HepG2 (cell line): ENCODE measurements around the gene PKD2L2. TPM values are rescaled to one million over a fixed set of nuclear protein-coding genes. Genes with fewer than 3 reads are reported as not detected.
"Not testable (repeated sequence)": the region's sequence is repeated elsewhere in the genome, so short reads cannot be mapped to it uniquely, and the experiment has no call there.

Source experiments
- ATAC-seq: fragments of 200-7000 bp; cut with Tn5 transposase; 3 replicates; pipeline ENCODE4 v1.9.1; 2020; ENCODE audit warnings: mild to moderate bottlenecking, moderate library complexity
- BruUV-seq: library from RNA; stranded (reverse); fragments of 400-500 nt; replicated peaks from 2 replicates; lab custom pipeline; 2021; lab: Mats Ljungman, UMichigan
- CTCF ChIA-PET: fragments of 300-600 bp; formaldehyde crosslinking; extraction: SDS; loops from one replicate; lab custom pipeline; 2021; ENCODE audit warnings: low total read pairs, inconsistent platforms, low intra/inter-chr PET ratio; lab: Yijun Ruan, JAX
- POLR2A ChIA-PET: fragments of 350-600 bp; sonication (Branson Sonifier 250); formaldehyde crosslinking; loops from one replicate; lab custom pipeline; 2020; ENCODE audit warnings: antibody characterized with exemption, inconsistent platforms; lab: Yijun Ruan, JAX
- DNase-seq: peaks from one replicate; pipeline ENCODE4 v3.0.0-alpha.2; 2015; ENCODE audit warnings: low spot score
- FAIRE-seq: peaks from 3 replicates; lab custom pipeline; 2011; peaks lifted over from hg19 to GRCh38; lab: Jason Lieb, UNC
- H2AFZ ChIP-seq: one replicate; pipeline ENCODE4 v1.6.1; 2011; ENCODE audit warnings: low read length, inconsistent platforms
- H3K27ac ChIP-seq: fragments of 300-600 bp; 3 replicates; pipeline ENCODE4 v1.8.0; 2011; ENCODE audit warnings: mixed run types, mild to moderate bottlenecking, mixed read lengths, low read length, inconsistent platforms; ENCODE audit not compliant: insufficient read depth; ENCODE audit errors: extremely low read length
- H3K27me3 ChIP-seq, 2 experiments: fragments of 200-600 bp in 1 of 2; 2 replicates in 1 of 2; 3 replicates in 1 of 2; pipeline versions ENCODE4 v1.6.0 to v1.8.0; 2011; ENCODE audit warnings: low read length in 2 of 2, mild to moderate bottlenecking in 2 of 2, moderate library complexity in 2 of 2, inconsistent platforms in 1 of 2; ENCODE audit not compliant: insufficient read depth in 2 of 2, control insufficient read depth in 1 of 2
- H3K36me3 ChIP-seq, 2 experiments: fragments of 200-600 bp in 1 of 2; replicated peaks in 1 of 2; 2 replicates in 1 of 2; 3 replicates in 1 of 2; pipeline versions ENCODE4 v1.5.1 to v1.8.0; 2011; ENCODE audit warnings: low read length in 2 of 2, inconsistent platforms in 1 of 2; ENCODE audit not compliant: insufficient read depth in 2 of 2, control insufficient read depth in 1 of 2
- H3K4me1 ChIP-seq: 2 replicates; pipeline ENCODE4 v1.5.1; 2012; ENCODE audit warnings: low read length, inconsistent platforms; ENCODE audit not compliant: insufficient read depth
- H3K4me2 ChIP-seq: 2 replicates; pipeline ENCODE4 v1.6.0; 2011; ENCODE audit warnings: low read depth, low read length, inconsistent platforms
- H3K4me3 ChIP-seq, 3 experiments: fragments of 200-600 bp in 1 of 3; sonication (generic), shearing (Covaris generic) in 1 of 3; replicated peaks in 1 of 3; 2 replicates each; pipeline ENCODE4 v1.5.1; 2011 to 2016; ENCODE audit warnings: low read length in 3 of 3, inconsistent platforms in 2 of 3, low read depth in 2 of 3, mild to moderate bottlenecking in 2 of 3, control low read depth in 1 of 3, mixed read lengths in 1 of 3; ENCODE audit not compliant: insufficient read depth in 1 of 3
- H3K79me2 ChIP-seq: one replicate; pipeline ENCODE4 v1.6.1; 2011; ENCODE audit warnings: low read length, inconsistent platforms; ENCODE audit not compliant: insufficient read depth
- H3K9ac ChIP-seq: 2 replicates; pipeline ENCODE4 v1.6.0; 2011; ENCODE audit warnings: mild to moderate bottlenecking, low read depth, low read length, inconsistent platforms; ENCODE audit not compliant: insufficient read depth
- H3K9me3 ChIP-seq: 2 replicates; pipeline ENCODE4 v1.5.1; 2012; ENCODE audit warnings: mild to moderate bottlenecking, low read length
- H4K20me1 ChIP-seq: 2 replicates; pipeline ENCODE4 v1.6.0; 2011; ENCODE audit warnings: inconsistent platforms, mild to moderate bottlenecking, low read length, moderate library complexity; ENCODE audit not compliant: insufficient read depth
- NBN ChIP-seq: fragments of 450-650 bp; conservative IDR thresholded peaks from 2 replicates; pipeline ENCODE4 v1.6.1; 2017
- NFE2L2 ChIP-seq: fragments of 150-350 bp; IDR thresholded peaks from 2 replicates; pipeline ENCODE4 v1.6.1; 2014; ENCODE audit warnings: low read length
- RCOR2 ChIP-seq: IDR thresholded peaks from 2 replicates; pipeline ENCODE4 v1.6.1; 2016; ENCODE audit warnings: missing biosample characterization, missing genetic modification reagents
- SP2 ChIP-seq: sonication (generic); formaldehyde crosslinking; IDR thresholded peaks from 2 replicates; pipeline ENCODE4 v1.5.1; 2020; ENCODE audit warnings: mild to moderate bottlenecking, missing genetic modification reagents
- ZNF30 ChIP-seq: sonication (generic); formaldehyde crosslinking; IDR thresholded peaks from 2 replicates; pipeline ENCODE4 v1.5.0; 2020; ENCODE audit warnings: mild to moderate bottlenecking, missing genetic modification reagents
- WGBS: methylation state at CpG from one replicate; pipeline ENCODE4 v1.1.6; 2017; ENCODE audit warnings: low lambda C conversion rate; 5-methylcytosine and 5-hydroxymethylcytosine counted together
- in situ Hi-C: cut with HindIII; loops from 2 replicates; pipeline ENCODE4 v1.10.0; 2017; ENCODE audit warnings: low pct_unique_long_range_greater_than_20kb; ENCODE audit not compliant: extremely low pct_ligation_motif_present
- intact Hi-C: fragments of 100-400 bp; cut with micrococcal nuclease; formaldehyde crosslinking; loops from one replicate; pipeline ENCODE4 v1.10.0; 2022; ENCODE audit not compliant: unreplicated experiment
- polyA plus RNA-seq, 8 experiments: library from polyadenylated mRNA; depleted of rRNA in 3 of 8; stranded (reverse) in 7 of 8; unstranded in 1 of 8; fragments of >200 nt; fragmentation: Illumina TruSeq in 4 of 8; extraction: Trizol in 4 of 8; gene quantifications; 2 replicates each; pipeline versions ENCODE4 v1.2.1 to v1.2.3, GENCODE V29; 2011 to 2016; ENCODE audit warnings: low read depth in 4 of 8, missing spikeins in 1 of 8, mixed read lengths in 1 of 8; ENCODE audit not compliant: insufficient read depth in 1 of 8
- total RNA-seq, 5 experiments: library from RNA; depleted of rRNA; stranded (reverse); fragments of >200 nt; fragmentation: Illumina TruSeq; extraction: Trizol; gene quantifications; 2 replicates each; pipeline ENCODE4 v1.2.3, GENCODE V29; 2016; ENCODE audit warnings: low read depth in 1 of 5

PKD2L2 gene
- total and polyA plus RNA-seq, 2 of the 13 experiments (the other 11 are each of a cell fraction or from before 2014, with no cell fraction given), result not detected

DNA sequence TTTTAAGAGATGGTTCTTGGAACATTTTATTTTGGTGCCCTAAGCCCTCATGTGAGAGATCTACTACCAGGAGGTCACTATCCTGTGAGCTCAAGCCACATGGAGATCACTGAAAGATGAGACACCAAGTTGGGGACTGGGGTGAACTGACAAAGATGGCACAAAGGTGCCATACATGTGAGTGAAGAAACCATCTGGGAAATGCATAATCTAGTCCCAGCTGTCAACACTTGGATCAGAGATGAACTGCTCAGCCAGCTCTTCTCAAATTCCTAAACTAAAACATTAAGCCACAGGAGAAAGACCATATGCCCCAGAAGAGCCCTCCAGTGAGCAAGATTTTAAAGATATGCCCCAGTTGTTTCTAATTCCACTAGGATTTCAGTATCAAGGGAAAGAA is 43.8 kb upstream of the PKD2L2 start (continued):
- TF ChIP-seq RCOR2 (CRISPR knock-in tag) (no peak), NBN (no peak), NFE2L2 (no peak)

DNA sequence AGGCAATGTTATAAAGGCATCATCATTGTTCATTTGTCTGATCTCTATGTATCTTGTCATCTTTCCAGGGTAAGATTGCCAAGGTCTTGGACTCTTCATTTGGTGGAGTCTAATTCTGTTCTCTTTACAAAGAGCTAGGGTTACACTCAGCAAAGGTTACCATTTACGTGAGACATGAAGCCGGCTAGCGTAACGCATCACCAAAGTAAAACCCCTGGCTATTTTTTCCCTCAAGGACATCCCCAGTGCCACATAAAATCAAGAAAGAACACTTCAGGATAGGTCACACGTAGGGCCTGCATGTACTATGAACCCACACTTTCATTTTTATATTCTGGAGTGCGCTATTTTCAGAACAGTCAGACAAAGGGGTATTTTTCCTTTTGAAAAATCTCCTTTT is 41.6 kb upstream of the PKD2L2 start:
- ATAC-seq, result no peak
- no peaks in the 10 kb centered on the region for H3K27me3 ChIP-seq
- H3K9ac ChIP-seq, result no peak overlapping the region
- H3K36me3 ChIP-seq, result no peaks in the 10 kb centered on the region
- intact Hi-C loops, result no loop called here
- H3K4me3 ChIP-seq, result no peak overlapping the region
- no peaks in the 10 kb centered on the region for H3K9me3 ChIP-seq
- no peak for TF ChIP-seq SP2 (CRISPR knock-in tag)
- no peak for TF ChIP-seq ZNF30 (CRISPR knock-in tag)
- BruUV-seq, result no TSS peak
- no peak overlapping the region for H3K27ac ChIP-seq
- no peak for FAIRE-seq
- DNase-seq, result no peak
- 68% methylated on average over 6 of the region's 6 CpGs for WGBS
- POLR2A ChIA-PET, result no interaction called here
- no peaks in the 10 kb centered on the region for H3K79me2 ChIP-seq
- H4K20me1 ChIP-seq, result no peaks in the 10 kb centered on the region
- H3K4me2 ChIP-seq, result no peak overlapping the region
- in situ Hi-C loops, result no loop called here
- no peaks in the 10 kb centered on the region for H3K4me1 ChIP-seq
- CTCF ChIA-PET, result no interaction called here
- H2AFZ ChIP-seq, result no peak overlapping the region

DNA sequence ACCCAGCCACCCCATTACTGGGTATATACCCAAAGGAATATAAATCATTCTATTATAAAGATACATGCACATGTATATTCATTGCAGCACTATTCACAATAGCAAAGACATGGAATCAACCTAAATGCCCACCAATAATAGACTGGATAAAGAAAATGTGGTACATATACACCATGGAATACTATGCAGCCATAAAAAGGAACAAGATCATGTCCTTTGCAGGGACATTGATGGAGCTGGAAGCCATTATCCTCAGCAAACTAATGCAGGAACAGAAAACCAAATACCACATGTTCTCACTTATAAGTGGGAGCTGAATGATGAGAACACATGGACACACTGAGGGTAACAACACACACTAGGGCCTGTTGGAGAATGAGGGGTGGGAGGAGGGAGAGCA is 36.1 kb upstream of the PKD2L2 start:
- DNase-seq, POLR2A ChIA-PET, H3K36me3 ChIP-seq, H3K9me3 ChIP-seq, H3K4me1 ChIP-seq, H3K4me2 ChIP-seq, H3K27me3 ChIP-seq, H4K20me1 ChIP-seq, H3K79me2 ChIP-seq, intact Hi-C loops, ATAC-seq, FAIRE-seq, BruUV-seq, H3K27ac ChIP-seq, H2AFZ ChIP-seq, in situ Hi-C loops, H3K9ac ChIP-seq, CTCF ChIA-PET, H3K4me3 ChIP-seq: not testable (repeated sequence)
